HEK293T (cell line): ENCODE measurements around the gene TFAP2D.

Experiments used
- CTCF ChIA-PET: fragments of 350-600 bp; formaldehyde crosslinking; extraction: SDS; loops from one replicate; lab custom pipeline; 2021; ENCODE audit warnings: antibody characterized with exemption, inconsistent platforms; lab: Yijun Ruan, JAX
- POLR2A ChIA-PET: fragments of 350-600 bp; formaldehyde crosslinking; extraction: SDS; loops from one replicate; lab custom pipeline; 2020; ENCODE audit warnings: antibody characterized with exemption, inconsistent platforms; lab: Yijun Ruan, JAX
- DNase-seq: peaks from one replicate; pipeline ENCODE4 v3.0.0; 2012; ENCODE audit warnings: mixed read lengths; ENCODE audit errors: extremely low spot score
- ARNT ChIP-seq: fragments of 450-650 bp; IDR thresholded peaks from 2 replicates; pipeline ENCODE4 v1.6.1; 2017; ENCODE audit warnings: mild to moderate bottlenecking
- BHLHE40 ChIP-seq: fragments of 450-650 bp; IDR thresholded peaks from 2 replicates; pipeline ENCODE4 v1.6.1; 2016; ENCODE audit warnings: mild to moderate bottlenecking, moderate library complexity, borderline replicate concordance
- CTBP1 ChIP-seq: fragments of 450-650 bp; IDR thresholded peaks from 2 replicates; pipeline ENCODE4 v1.6.1; 2016; ENCODE audit warnings: borderline replicate concordance
- ELF4 ChIP-seq: fragments of 450-650 bp; IDR thresholded peaks from 2 replicates; pipeline ENCODE4 v1.6.1; 2017; ENCODE audit warnings: antibody characterized with exemption
- FOXA1 ChIP-seq: fragments of 450-650 bp; IDR thresholded peaks from 2 replicates; pipeline ENCODE4 v1.6.1; 2016; ENCODE audit warnings: mild to moderate bottlenecking
- FOXK2 ChIP-seq: fragments of 450-650 bp; IDR thresholded peaks from 2 replicates; pipeline ENCODE4 v1.6.1; 2016; ENCODE audit warnings: mild to moderate bottlenecking
- FOXM1 ChIP-seq: fragments of 450-650 bp; IDR thresholded peaks from 2 replicates; pipeline ENCODE4 v1.6.1; 2017; ENCODE audit warnings: mild to moderate bottlenecking, borderline replicate concordance
- HDGF ChIP-seq: fragments of 450-650 bp; IDR thresholded peaks from 2 replicates; pipeline ENCODE4 v1.6.1; 2017; ENCODE audit warnings: antibody characterized with exemption, borderline replicate concordance
- L3MBTL2 ChIP-seq: fragments of 450-650 bp; conservative IDR thresholded peaks from 2 replicates; pipeline ENCODE4 v1.6.1; 2016; ENCODE audit warnings: mild to moderate bottlenecking
- LEF1 ChIP-seq: fragments of 450-650 bp; IDR thresholded peaks from 2 replicates; pipeline ENCODE4 v1.6.1; 2017; ENCODE audit warnings: mild to moderate bottlenecking, borderline replicate concordance
- NFRKB ChIP-seq: fragments of 450-650 bp; IDR thresholded peaks from 2 replicates; pipeline ENCODE4 v1.6.1; 2016; ENCODE audit warnings: mild to moderate bottlenecking, moderate library complexity
- SP1 ChIP-seq: fragments of 450-650 bp; IDR thresholded peaks from 2 replicates; pipeline ENCODE4 v1.6.1; 2017
- SUZ12 ChIP-seq: fragments of 450-650 bp; IDR thresholded peaks from 2 replicates; pipeline ENCODE4 v1.6.1; 2016; ENCODE audit warnings: mild to moderate bottlenecking
- TARDBP ChIP-seq: fragments of 450-650 bp; IDR thresholded peaks from 2 replicates; pipeline ENCODE4 v1.6.1; 2016
- ZNF384 ChIP-seq: fragments of 450-650 bp; IDR thresholded peaks from 2 replicates; pipeline ENCODE4 v1.6.1; 2016
- TF ChIP-seq, protein P1 (sequence below): fragments of 450-650 bp; IDR thresholded peaks from 2 replicates; pipeline ENCODE4 v1.6.1; 2016

Gene TFAP2D

DNA sequence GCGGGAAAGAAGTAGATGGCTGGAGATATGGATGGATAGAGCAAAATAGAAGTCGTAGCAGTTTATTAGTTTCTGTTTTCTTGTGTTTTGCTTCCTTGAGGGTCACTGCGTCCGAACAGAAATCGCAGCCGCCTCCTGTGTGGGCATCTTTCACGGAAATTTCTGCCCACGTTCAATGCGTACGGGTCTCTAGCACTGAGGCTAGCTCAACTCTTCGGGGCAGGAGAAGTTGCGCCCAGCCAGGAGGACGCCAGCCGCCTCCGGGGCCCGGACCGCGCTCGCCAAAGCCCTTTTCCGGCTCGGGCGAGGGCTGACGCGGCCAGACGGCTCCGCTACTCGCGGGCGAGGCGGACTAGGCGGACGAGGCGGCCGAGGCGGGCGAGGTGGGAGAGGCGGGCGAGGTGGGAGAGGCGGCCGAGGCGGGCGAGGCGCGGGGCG, 106.2 kb downstream of the TFAP2D start:
- POLR2A ChIA-PET = no interaction called here
- CTCF ChIA-PET = no interaction called here
- TF ChIP-seq NFRKB (no peak), ZNF384 (no peak), ARNT (no peak), BHLHE40 (no peak), CTBP1 (no peak), ELF4 (no peak), SUZ12 (no peak)
- TF ChIP-seq, protein P1, sequence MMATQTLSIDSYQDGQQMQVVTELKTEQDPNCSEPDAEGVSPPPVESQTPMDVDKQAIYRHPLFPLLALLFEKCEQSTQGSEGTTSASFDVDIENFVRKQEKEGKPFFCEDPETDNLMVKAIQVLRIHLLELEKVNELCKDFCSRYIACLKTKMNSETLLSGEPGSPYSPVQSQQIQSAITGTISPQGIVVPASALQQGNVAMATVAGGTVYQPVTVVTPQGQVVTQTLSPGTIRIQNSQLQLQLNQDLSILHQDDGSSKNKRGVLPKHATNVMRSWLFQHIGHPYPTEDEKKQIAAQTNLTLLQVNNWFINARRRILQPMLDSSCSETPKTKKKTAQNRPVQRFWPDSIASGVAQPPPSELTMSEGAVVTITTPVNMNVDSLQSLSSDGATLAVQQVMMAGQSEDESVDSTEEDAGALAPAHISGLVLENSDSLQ = no peak
- DNase-seq = no peak

DNA sequence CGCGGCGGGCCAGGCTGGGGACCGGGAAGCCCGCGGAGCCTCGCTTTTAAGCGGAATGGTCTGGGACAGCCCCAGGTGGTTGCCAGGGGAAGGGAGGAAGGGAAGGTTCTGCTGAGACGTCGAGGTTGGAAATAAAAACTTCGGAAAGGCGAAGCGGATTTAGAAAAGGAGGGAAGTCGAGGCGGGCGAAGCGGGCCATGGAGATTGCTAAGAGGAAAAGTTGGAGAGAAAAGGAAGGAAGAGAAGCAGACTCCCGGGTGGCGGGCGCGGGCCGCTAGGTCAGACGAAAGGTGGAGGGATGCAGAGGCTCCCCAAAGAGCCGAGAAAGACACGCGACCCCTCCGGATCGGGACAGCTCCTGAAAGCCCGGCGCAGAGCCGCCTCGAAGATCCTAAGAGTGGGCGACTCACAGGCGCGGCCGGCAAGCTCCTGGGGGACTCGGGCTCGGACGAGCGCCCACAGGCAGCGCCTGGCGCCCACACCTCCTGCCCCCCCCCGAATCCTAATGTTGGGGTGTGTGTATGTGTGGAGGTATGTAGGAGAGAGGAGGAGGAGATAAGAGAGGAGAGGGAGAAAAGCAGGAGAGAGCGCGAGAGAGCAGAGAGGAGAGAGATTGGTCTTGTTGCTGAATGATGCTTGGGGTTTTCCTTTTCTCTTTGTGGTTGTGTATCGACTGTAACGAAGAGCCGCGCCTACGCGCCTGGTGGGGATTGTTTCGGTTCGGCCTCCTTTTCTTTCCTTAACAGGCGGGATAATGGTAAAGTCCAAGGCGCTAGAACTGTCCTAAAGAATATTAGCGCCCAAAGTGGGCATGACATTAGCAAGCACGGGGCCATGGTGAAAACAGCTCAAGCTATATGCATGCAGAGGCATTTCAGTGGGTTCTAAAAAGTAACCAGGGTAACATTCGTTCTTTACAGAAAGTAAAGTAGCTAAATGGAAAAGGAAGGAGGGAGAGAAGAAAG, 106.9 kb downstream of the TFAP2D start:
- POLR2A ChIA-PET = no interaction called here
- no peak for DNase-seq
- TF ChIP-seq L3MBTL2 = no peak
- TF ChIP-seq SUZ12 = no peak
- no peak for TF ChIP-seq LEF1
- no peak for TF ChIP-seq SP1
- no peak for TF ChIP-seq NFRKB
- TF ChIP-seq, protein P1 = no peak
- TF ChIP-seq TARDBP = no peak
- CTCF ChIA-PET = no interaction called here

DNA sequence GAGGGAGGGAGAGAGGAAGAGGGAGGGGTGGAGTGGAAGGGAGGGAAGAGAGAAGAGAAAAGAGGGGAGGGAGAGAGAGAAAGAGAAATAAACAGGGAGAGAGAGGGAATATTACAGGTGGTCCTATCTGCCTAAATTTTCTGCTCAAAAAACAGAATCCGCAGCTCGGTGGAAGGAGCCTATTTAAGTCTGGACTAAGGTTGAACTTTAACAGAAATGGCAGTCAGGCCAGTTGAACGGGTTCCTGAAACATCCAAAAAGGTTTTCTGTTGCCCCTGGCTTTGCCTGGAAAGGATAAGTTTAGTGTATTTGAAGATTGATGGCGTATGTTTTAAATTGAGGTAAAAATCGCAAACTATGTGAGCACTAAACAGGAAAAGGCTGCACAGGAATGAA, 107.5 kb downstream of the TFAP2D start:
- DNase-seq = no peak
- no peak for TF ChIP-seq FOXM1
- no peak for TF ChIP-seq NFRKB
- TF ChIP-seq TARDBP = no peak
- no peak for TF ChIP-seq L3MBTL2
- TF ChIP-seq SP1 = no peak
- no peak for TF ChIP-seq FOXA1
- no peak for TF ChIP-seq ARNT
- TF ChIP-seq SUZ12 = no peak
- TF ChIP-seq LEF1 = no peak
- no peak for TF ChIP-seq CTBP1
- no peak for TF ChIP-seq ZNF384
- TF ChIP-seq ELF4 = no peak
- POLR2A ChIA-PET = no interaction called here
- CTCF ChIA-PET = no interaction called here

DNA sequence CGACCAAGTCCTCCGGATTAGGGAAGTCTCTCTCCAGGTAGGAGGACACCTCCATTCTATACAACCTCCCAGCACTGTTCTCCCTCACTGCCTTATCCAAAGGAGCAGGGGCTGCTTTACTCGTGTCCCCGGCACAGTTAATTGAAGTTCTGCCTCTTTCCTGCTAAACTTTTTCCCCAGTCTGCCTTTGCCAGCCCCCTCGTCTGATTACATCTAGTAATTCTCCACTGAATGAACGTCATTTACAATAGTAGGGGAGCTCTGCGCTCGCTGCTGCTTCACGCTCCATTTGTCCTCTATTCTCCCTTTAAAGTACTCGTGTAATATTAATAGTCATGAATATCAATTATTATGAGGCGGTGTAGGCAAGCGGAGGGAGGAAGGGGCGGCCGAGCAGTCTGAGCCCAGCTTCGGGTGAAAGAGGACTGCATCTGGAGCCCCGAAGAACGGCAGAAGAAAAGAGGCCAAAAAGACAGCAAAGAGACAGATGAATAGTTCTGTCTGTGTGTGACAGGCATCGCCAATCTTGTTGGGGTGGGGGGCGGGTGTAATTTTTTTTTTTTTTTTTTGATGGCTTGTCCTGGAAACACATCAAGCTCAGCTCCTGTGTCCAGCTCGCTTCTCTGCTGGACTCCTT, 108.2 kb downstream of the TFAP2D start:
- no peak for DNase-seq
- POLR2A ChIA-PET = interaction anchor here (0.9 kb wide), 1 partner anchor 18 kb away, joined by 3 read pairs; no protein-coding TSS in a partner anchor
- CTCF ChIA-PET = interaction anchor here (0.6 kb wide), 1 partner anchor 875 kb away, joined by 4 read pairs; no protein-coding TSS in a partner anchor
- TF ChIP-seq CTBP1 = no peak
- TF ChIP-seq NFRKB = no peak
- TF ChIP-seq HDGF = no peak
- TF ChIP-seq SP1 = no peak
- TF ChIP-seq, protein P1 = no peak
- TF ChIP-seq BHLHE40 = no peak

DNA sequence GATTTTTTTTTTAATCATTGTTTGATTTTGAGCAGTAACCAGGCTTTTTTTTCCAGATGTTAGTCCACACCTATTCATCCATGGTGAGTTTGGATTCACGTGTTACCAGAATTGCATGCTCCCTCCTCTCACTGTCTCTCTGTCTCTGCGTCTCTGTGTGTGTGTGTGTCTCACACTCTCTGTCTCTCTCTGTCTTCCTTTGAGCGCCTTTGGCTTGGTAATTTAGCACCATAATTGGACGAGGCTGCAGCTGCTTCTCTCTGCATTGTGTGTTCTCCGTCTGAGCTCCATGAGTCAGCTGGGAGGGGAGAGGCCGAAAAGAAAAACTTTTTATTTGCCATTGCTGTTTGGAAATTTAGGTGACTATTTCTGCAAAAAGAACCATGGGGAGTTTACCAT, 108.8 kb downstream of the TFAP2D start:
- no peak for TF ChIP-seq FOXK2
- no peak for TF ChIP-seq ZNF384
- TF ChIP-seq BHLHE40 = no peak
- TF ChIP-seq SUZ12 = no peak
- TF ChIP-seq NFRKB = no peak
- TF ChIP-seq, protein P1 = no peak
- TF ChIP-seq ARNT = no peak
- TF ChIP-seq SP1 = no peak
- no peak for TF ChIP-seq TARDBP
- no peak for TF ChIP-seq LEF1
- TF ChIP-seq FOXA1 = no peak
- TF ChIP-seq ELF4 = no peak
- TF ChIP-seq HDGF = no peak
- TF ChIP-seq FOXM1 = no peak
- TF ChIP-seq CTBP1 = no peak
- no peak for TF ChIP-seq L3MBTL2
- ChIA-PET CTCF (no interaction called here), POLR2A (interaction anchor here (0.9 kb wide), 1 partner anchor 18 kb away, joined by 3 read pairs; no protein-coding TSS in a partner anchor)
- DNase-seq = no peak
